HepG2 (cell line): ENCODE results near the gene SZRD1. TPM values are rescaled to one million over a fixed set of nuclear protein-coding genes. Genes with fewer than 3 reads are reported as not detected.
A peak's percentile ranks its signal among the peaks of the same experiment; 100 is the strongest.

ENCODE experiments used
- ATF1 ChIP-seq: IDR thresholded peaks from 2 replicates; pipeline ENCODE4 v1.6.1; 2016; ENCODE audit warnings: mild to moderate bottlenecking, control low read depth
- DPF2 ChIP-seq: sonication (generic); formaldehyde crosslinking; IDR thresholded peaks from 2 replicates; pipeline ENCODE4 v1.4.0; 2020; ENCODE audit warnings: mild to moderate bottlenecking, low read depth, missing genetic modification reagents, borderline replicate concordance
- FOSL2 ChIP-seq: sonication (generic); formaldehyde crosslinking; IDR thresholded peaks from 2 replicates; pipeline ENCODE4 v1.4.0; 2020; ENCODE audit warnings: missing genetic modification reagents
- HNRNPK ChIP-seq: fragments of 200-400 bp; formaldehyde crosslinking; IDR thresholded peaks from 2 replicates; pipeline ENCODE4 v1.6.1; 2018; ENCODE audit warnings: low read length, low read depth, moderate library complexity, mild to moderate bottlenecking; ENCODE audit not compliant: poor library complexity, severe bottlenecking
- KDM2A ChIP-seq: sonication (generic); formaldehyde crosslinking; IDR thresholded peaks from 2 replicates; pipeline ENCODE4 v1.4.0; 2020; ENCODE audit warnings: low read depth, missing genetic modification reagents, borderline replicate concordance
- KMT2B ChIP-seq: IDR thresholded peaks from 2 replicates; pipeline ENCODE4 v1.6.1; 2016; ENCODE audit warnings: missing genetic modification reagents, missing compliant biosample characterization
- NAIF1 ChIP-seq: sonication (generic); formaldehyde crosslinking; IDR thresholded peaks from 2 replicates; pipeline ENCODE4 v1.5.0; 2020; ENCODE audit warnings: mild to moderate bottlenecking, missing genetic modification reagents, borderline replicate concordance
- NKX3-1 ChIP-seq: sonication (generic); formaldehyde crosslinking; IDR thresholded peaks from 2 replicates; pipeline ENCODE4 v1.5.0; 2020; ENCODE audit warnings: missing genetic modification reagents
- POLR2G ChIP-seq: fragments of 200-400 bp; formaldehyde crosslinking; IDR thresholded peaks from 2 replicates; pipeline ENCODE4 v1.6.1; 2018; ENCODE audit warnings: mild to moderate bottlenecking, low read depth, low read length, moderate library complexity
- RFX1 ChIP-seq: fragments of 450-650 bp; IDR thresholded peaks from 2 replicates; pipeline ENCODE4 v1.6.1; 2017
- SSRP1 ChIP-seq: IDR thresholded peaks from 2 replicates; pipeline ENCODE4 v1.6.1; 2016; ENCODE audit warnings: control low read depth
- TARDBP ChIP-seq: sonication (generic); formaldehyde crosslinking; IDR thresholded peaks from 2 replicates; pipeline ENCODE4 v1.8.0; 2022; ENCODE audit warnings: mild to moderate bottlenecking, missing genetic modification reagents
- ZBTB21 ChIP-seq: sonication (generic); formaldehyde crosslinking; IDR thresholded peaks from 2 replicates; pipeline ENCODE4 v1.4.0; 2020; ENCODE audit warnings: missing genetic modification reagents
- ZNF296 ChIP-seq: sonication (generic); formaldehyde crosslinking; conservative IDR thresholded peaks from 2 replicates; pipeline ENCODE4 v1.5.0; 2020; ENCODE audit warnings: mild to moderate bottlenecking, missing genetic modification reagents
- ZNF460 ChIP-seq: sonication (generic); formaldehyde crosslinking; IDR thresholded peaks from 2 replicates; pipeline ENCODE4 v1.5.1; 2020; ENCODE audit warnings: missing genetic modification reagents, mild to moderate bottlenecking, borderline replicate concordance
- ZNF619 ChIP-seq: sonication (generic); formaldehyde crosslinking; IDR thresholded peaks from 2 replicates; pipeline ENCODE4 v1.4.0; 2020; ENCODE audit warnings: mild to moderate bottlenecking, missing genetic modification reagents
- ZNF629 ChIP-seq: sonication (generic); formaldehyde crosslinking; conservative IDR thresholded peaks from 2 replicates; pipeline ENCODE4 v1.5.0; 2020; ENCODE audit warnings: missing genetic modification reagents
- ZNF709 ChIP-seq: sonication (generic); formaldehyde crosslinking; IDR thresholded peaks from 2 replicates; pipeline ENCODE4 v1.5.0; 2020; ENCODE audit warnings: mild to moderate bottlenecking, missing genetic modification reagents
- polyA plus RNA-seq, 8 experiments: library from polyadenylated mRNA; depleted of rRNA in 3 of 8; stranded (reverse) in 7 of 8; unstranded in 1 of 8; fragments of >200 nt; fragmentation: Illumina TruSeq in 4 of 8; extraction: Trizol in 4 of 8; gene quantifications; 2 replicates each; pipeline versions ENCODE4 v1.2.1 to v1.2.3, GENCODE V29; 2011 to 2016; ENCODE audit warnings: low read depth in 4 of 8, missing spikeins in 1 of 8, mixed read lengths in 1 of 8; ENCODE audit not compliant: insufficient read depth in 1 of 8
- total RNA-seq, 5 experiments: library from RNA; depleted of rRNA; stranded (reverse); fragments of >200 nt; fragmentation: Illumina TruSeq; extraction: Trizol; gene quantifications; 2 replicates each; pipeline ENCODE4 v1.2.3, GENCODE V29; 2016; ENCODE audit warnings: low read depth in 1 of 5
- TF ChIP-seq, protein P1 (sequence below): sonication (generic); formaldehyde crosslinking; IDR thresholded peaks from 2 replicates; pipeline ENCODE4 v1.5.0; 2020; ENCODE audit warnings: missing genetic modification reagents
- TF ChIP-seq, protein P2 (sequence below): sonication (generic); formaldehyde crosslinking; IDR thresholded peaks from one replicate; pipeline ENCODE4 v1.5.1; 2020; ENCODE audit warnings: mild to moderate bottlenecking, missing genetic modification reagents; ENCODE audit errors: not compliant biosample characterization

SZRD1 gene
- total and polyA plus RNA-seq, 2 of the 13 experiments (the other 11 are each of a cell fraction or from before 2014, with no cell fraction given): 28.5 to 41.4 TPM

DNA sequence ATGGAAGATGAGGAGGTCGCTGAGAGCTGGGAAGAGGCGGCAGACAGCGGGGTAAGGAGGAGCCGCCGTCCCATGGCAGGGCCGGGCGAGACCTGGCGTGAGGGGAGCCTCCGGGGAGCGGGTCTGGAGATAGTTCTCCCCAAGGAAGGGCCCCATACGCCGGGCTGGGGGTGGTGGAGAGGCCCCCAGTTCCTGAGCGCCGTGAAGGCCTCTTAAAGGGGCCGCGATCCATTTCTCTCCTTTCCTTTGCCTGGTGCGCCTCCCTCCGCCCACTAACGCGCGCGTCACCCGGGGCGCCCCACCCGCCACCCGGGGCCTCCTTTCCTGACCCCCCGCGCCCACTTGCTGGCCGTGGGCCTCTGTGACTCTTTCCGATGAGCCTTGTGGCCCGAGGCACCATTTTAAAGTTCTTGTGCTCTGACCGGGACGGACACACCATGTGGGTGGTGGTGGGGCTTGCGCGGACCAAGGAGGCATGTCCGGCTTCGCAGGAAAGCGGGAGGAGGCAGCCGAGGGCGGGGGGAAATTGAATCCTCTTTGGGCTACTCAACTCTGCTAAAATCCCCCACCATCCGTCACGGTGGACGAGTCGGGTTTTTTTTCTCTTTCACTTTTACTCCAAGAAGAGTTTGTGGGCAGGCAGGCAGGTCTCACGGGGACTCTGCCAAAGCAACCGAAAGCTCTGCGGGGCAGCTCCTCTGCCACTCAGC, 371 bp downstream of the SZRD1 start (continued):
- TF ChIP-seq HNRNPK (peak; percentile 27), DPF2 (CRISPR knock-in tag) (no peak), RFX1 (no peak), ZBTB21 (CRISPR knock-in tag) (no peak; the same call in 1 of the 2 replicates), ZNF296 (CRISPR knock-in tag) (peak; percentile 80), NAIF1 (CRISPR knock-in tag) (peak; percentile 70; the same call in 1 of the 2 replicates), KDM2A (CRISPR knock-in tag) (peak; percentile 56; the same call in 1 of the 2 replicates), TARDBP (CRISPR knock-in tag) (no peak), KMT2B (peak; percentile 62; the same call in 1 of the 2 replicates), SSRP1 (CRISPR knock-in tag) (no peak), POLR2G (peak; percentile 79; the same call in 1 of the 2 replicates), NKX3-1 (CRISPR knock-in tag) (peak; percentile 94), ZNF460 (CRISPR knock-in tag) (no peak), ZNF619 (CRISPR knock-in tag) (no peak), ZNF709 (CRISPR knock-in tag) (no peak), ZNF629 (CRISPR knock-in tag) (no peak), ATF1 (CRISPR knock-in tag) (no peak), FOSL2 (CRISPR knock-in tag) (0 out of 2 replicates have a peak, but pooled peaks have one; percentile 12)
- TF ChIP-seq, protein P1, sequence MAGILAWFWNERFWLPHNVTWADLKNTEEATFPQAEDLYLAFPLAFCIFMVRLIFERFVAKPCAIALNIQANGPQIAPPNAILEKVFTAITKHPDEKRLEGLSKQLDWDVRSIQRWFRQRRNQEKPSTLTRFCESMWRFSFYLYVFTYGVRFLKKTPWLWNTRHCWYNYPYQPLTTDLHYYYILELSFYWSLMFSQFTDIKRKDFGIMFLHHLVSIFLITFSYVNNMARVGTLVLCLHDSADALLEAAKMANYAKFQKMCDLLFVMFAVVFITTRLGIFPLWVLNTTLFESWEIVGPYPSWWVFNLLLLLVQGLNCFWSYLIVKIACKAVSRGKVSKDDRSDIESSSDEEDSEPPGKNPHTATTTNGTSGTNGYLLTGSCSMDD (CRISPR knock-in tag): no peak
- TF ChIP-seq, protein P2, sequence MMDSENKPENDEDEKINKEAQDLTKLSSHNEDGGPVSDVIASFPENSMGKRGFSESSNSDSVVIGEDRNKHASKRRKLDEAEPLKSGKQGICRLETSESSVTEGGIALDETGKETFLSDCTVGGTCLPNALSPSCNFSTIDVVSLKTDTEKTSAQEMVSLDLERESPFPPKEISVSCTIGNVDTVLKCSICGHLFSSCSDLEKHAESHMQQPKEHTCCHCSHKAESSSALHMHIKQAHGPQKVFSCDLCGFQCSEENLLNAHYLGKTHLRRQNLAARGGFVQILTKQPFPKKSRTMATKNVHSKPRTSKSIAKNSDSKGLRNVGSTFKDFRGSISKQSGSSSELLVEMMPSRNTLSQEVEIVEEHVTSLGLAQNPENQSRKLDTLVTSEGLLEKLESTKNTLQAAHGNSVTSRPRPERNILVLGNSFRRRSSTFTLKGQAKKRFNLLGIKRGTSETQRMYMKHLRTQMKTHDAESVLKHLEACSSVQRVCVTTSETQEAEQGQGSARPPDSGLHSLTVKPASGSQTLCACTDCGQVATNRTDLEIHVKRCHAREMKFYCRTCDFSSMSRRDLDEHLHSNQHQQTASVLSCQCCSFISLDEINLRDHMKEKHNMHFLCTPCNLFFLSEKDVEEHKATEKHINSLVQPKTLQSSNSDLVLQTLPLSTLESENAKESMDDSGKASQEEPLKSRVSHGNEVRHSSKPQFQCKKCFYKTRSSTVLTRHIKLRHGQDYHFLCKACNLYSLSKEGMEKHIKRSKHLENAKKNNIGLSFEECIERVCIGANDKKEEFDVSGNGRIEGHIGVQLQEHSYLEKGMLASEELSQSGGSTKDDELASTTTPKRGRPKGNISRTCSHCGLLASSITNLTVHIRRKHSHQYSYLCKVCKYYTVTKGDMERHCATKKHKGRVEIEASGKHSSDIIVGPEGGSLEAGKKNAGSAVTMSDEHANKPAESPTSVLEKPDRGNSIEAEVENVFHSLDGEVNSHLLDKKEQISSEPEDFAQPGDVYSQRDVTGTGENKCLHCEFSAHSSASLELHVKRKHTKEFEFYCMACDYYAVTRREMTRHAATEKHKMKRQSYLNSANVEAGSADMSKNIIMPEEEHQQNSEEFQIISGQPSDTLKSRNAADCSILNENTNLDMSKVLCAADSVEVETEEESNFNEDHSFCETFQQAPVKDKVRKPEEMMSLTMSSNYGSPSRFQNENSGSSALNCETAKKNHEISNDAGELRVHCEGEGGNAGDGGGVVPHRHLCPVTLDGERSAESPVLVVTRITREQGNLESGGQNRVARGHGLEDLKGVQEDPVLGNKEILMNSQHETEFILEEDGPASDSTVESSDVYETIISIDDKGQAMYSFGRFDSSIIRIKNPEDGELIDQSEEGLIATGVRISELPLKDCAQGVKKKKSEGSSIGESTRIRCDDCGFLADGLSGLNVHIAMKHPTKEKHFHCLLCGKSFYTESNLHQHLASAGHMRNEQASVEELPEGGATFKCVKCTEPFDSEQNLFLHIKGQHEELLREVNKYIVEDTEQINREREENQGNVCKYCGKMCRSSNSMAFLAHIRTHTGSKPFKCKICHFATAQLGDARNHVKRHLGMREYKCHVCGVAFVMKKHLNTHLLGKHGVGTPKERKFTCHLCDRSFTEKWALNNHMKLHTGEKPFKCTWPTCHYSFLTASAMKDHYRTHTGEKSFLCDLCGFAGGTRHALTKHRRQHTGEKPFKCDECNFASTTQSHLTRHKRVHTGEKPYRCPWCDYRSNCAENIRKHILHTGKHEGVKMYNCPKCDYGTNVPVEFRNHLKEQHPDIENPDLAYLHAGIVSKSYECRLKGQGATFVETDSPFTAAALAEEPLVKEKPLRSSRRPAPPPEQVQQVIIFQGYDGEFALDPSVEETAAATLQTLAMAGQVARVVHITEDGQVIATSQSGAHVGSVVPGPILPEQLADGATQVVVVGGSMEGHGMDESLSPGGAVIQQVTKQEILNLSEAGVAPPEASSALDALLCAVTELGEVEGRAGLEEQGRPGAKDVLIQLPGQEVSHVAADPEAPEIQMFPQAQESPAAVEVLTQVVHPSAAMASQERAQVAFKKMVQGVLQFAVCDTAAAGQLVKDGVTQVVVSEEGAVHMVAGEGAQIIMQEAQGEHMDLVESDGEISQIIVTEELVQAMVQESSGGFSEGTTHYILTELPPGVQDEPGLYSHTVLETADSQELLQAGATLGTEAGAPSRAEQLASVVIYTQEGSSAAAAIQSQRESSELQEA (CRISPR knock-in tag): peak; percentile 33
